IPS-11a (cell line): ENCODE measurements around the gene CDH8.
"Not testable (repeated sequence)": the region's sequence is repeated elsewhere in the genome, so short reads cannot be mapped to it uniquely, and the experiment has no call there.

Experiments
- H3K4me3 ChIP-seq: one replicate; pipeline ENCODE4 v1.5.1; 2013; ENCODE audit warnings: low read depth, low read length, control low read depth

CDH8 gene

GRCh38 chr16:61871837-61872777 is 164.1 kb downstream of the CDH8 start:
- no peak overlapping the region for H3K4me3 ChIP-seq

- no peak overlapping the region for H3K4me3 ChIP-seq
Observed at GRCh38 chr16:61862221-61863155, 173.8 kb downstream of the CDH8 start.

DNA sequence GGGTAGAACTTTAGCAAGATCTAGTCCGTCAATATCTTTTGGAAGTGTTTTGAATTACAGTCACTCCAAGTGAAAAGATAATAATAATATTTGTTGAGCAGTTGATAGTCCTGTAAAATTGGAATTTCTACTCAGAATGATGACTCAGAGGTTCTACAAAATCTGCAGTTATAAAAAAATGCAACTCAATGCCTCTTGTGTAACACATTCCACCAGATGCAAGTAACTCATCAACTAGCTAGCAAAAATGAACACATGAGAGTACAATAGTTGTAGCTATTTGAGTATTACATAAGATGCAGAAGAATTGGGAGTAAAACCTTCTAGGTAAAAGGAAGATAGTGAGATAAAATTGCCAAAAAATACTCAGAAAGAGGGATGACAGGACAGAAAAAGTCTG is 177.2 kb downstream of the CDH8 start:
- H3K4me3 ChIP-seq: no peak overlapping the region

DNA sequence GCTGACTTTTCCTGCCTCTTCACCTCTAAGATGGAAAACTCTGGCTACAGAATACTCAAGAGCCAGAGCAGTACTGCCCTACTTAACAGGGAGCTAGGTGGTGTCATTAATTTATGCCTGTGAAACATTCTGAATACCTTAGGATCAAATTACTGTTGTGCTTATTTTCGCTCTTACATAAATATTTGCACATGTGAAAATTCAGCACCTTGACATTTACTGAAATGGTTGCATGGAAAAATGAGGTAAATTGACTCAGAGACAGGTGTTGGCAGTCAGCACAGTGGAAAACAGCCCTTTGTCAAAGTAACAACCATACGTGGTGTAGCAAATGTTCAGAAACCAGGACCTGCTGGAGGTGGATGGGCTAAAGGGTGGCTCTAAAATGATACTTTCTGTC is 193.6 kb downstream of the CDH8 start:
- H3K4me3 ChIP-seq: no peak overlapping the region

- H3K4me3 ChIP-seq: no peak overlapping the region
Observed at GRCh38 chr16:61836804-61837393, 199.3 kb downstream of the CDH8 start.

GRCh38 chr16:61834082-61834481 is 202.2 kb downstream of the CDH8 start:
- no peak overlapping the region for H3K4me3 ChIP-seq

- H3K4me3 ChIP-seq: no peak overlapping the region
Observed at GRCh38 chr16:61831351-61831917, 204.8 kb downstream of the CDH8 start.

DNA sequence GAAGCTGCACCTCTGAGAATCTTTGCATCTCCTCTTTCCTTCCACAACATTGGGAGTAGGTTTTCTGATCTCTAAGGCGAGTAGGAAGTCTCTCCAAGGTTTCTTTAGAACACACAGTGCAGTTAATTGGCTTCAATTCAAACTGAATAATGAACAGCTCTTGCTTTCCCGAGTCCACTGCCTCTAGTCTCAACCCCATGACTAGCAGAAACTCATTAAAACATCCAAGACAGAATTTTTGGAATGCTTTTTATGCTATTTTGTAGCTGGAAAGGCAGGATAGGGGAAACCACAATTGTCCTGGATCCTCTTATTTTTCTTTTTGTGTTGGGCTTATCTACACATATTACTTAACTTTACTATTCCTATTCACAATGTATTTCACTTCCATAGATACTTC is 206.6 kb downstream of the CDH8 start:
- H3K4me3 ChIP-seq: no peak overlapping the region

DNA sequence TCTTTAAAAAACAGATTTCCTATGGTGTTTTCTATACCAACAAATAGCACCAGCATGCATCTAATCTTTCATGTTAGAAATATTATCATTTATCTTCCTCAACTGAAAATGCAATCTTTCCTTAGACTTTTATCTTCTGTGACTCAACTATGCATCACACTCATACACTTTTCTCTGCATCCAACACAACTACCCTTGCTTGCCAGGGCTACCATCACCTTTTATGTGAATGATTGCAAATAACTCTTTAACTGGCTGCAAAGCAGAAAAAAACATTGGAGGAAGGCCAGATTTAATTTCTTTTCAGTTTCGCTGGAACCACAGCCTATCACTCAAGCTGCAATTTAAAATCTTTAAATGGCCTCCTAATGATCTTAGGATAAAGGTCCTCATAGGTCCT is 212.9 kb downstream of the CDH8 start:
- no peak overlapping the region for H3K4me3 ChIP-seq

- no peak overlapping the region for H3K4me3 ChIP-seq
Observed at GRCh38 chr16:61820820-61821219, 215.4 kb downstream of the CDH8 start.

DNA sequence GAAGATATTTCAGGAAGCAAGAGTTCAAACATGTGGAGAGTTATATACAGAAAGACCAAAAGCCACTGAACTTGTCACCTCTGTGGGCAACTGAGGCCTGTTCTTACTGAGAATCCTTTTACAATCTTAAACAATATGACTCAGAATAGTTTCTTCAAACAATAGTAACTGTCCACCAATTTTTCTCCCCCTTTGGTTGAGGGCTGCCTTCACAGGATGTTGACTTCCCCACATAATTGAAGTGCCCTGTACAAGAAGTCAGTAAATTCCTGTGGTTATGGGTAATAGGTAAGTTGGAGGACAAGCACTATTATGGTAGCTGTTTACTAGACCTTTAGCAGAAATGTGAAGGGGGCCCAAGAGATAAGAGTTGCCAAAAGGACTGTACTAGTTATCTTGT is 215.8 kb downstream of the CDH8 start:
- H3K4me3 ChIP-seq: no peak overlapping the region

DNA sequence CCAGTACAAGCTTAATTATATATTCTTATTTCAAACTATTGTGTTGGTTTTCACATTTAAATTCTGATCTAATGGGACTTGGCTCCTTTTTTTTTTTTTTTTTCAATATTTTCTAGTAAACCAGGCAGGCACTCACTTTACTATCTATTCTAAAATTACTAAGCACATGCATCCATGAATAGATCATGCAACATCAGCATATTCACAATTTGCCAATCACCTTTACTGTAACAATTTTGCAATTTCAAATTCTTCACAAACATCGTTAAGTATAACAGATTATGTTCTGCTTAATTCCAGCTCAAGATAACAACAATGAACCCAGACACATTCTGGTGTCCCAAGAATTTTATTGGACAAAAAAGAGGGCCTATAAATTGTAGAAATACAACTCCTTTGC is 217.4 kb downstream of the CDH8 start:
- no peak overlapping the region for H3K4me3 ChIP-seq

DNA sequence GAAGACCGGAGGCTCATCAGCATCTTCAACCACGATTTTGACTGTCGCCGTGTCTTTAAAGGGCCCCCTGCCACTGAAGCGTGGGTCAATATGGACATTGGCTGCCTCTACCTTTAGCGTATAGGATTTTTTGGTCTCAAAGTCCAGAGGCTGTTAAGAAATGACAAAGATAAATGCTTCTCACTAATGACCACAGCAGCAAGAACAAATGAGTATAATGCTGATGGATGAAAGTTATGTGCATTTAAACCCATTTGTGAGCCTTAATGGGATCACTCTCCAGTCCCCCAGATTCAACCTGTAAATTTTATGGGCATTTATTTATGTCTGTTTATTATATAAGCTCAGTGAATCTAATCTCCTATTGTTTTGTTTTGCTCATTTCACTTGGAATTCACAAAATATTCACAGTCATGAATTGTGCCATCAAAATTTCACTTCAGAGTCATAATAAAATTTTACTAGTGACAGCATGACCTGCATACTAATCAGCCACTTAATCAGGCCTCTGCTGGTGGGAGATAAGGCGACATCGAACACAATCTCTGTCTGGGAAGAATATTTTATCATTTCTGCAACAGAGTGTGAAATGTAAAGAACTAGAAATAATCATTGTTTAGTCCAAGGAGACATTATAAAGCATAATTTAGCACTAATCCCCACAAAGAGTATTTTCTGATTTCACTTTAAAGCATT is 218.5 kb downstream of the CDH8 start:
- no peak overlapping the region for H3K4me3 ChIP-seq

GRCh38 chr16:61814726-61815347 is 221.4 kb downstream of the CDH8 start:
- H3K4me3 ChIP-seq: no peak overlapping the region

DNA sequence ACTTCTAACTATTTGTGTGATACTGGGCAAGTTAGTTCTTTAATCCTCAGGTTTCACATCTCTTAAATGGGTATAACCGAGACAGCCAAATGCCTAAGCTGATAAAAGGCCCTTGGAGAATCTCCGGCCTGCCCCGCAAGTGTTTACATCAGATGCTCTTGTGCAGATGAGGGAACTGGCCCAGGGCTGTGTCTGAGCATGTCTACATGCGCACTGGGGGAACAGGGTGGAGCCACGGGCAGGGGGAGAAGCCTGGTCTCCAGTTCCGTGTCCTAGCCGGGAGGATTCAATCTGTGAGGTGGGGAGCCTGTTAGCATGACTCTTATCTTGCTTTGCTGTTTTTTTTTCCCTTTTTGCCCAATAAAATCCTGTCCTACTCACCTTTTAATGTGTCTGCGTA is 222.9 kb downstream of the CDH8 start:
- H3K4me3 ChIP-seq: no peak overlapping the region

- H3K4me3 ChIP-seq: no peak overlapping the region
Observed at GRCh38 chr16:61812251-61812650, 224.0 kb downstream of the CDH8 start.

- H3K4me3 ChIP-seq: no peak overlapping the region
Observed at GRCh38 chr16:61807551-61807950, 228.7 kb downstream of the CDH8 start.

- not testable (repeated sequence) for H3K4me3 ChIP-seq
Observed at GRCh38 chr16:61801217-61801616, 235.0 kb downstream of the CDH8 start.

- H3K4me3 ChIP-seq: no peak overlapping the region
Observed at GRCh38 chr16:61798741-61799140, 237.5 kb downstream of the CDH8 start.

GRCh38 chr16:61797961-61798507 is 238.2 kb downstream of the CDH8 start:
- H3K4me3 ChIP-seq: no peak overlapping the region
